NCI-H2029 (cell line): ENCODE data around the gene DPM3.
"Not testable (repeated sequence)": the region's sequence is repeated elsewhere in the genome, so short reads cannot be mapped to it uniquely, and the experiment has no call there.

Source experiments
- DNase-seq: peaks from one replicate; lab custom pipeline; 2025; lab: John Stamatoyannopoulos, UW

Gene DPM3

DNA sequence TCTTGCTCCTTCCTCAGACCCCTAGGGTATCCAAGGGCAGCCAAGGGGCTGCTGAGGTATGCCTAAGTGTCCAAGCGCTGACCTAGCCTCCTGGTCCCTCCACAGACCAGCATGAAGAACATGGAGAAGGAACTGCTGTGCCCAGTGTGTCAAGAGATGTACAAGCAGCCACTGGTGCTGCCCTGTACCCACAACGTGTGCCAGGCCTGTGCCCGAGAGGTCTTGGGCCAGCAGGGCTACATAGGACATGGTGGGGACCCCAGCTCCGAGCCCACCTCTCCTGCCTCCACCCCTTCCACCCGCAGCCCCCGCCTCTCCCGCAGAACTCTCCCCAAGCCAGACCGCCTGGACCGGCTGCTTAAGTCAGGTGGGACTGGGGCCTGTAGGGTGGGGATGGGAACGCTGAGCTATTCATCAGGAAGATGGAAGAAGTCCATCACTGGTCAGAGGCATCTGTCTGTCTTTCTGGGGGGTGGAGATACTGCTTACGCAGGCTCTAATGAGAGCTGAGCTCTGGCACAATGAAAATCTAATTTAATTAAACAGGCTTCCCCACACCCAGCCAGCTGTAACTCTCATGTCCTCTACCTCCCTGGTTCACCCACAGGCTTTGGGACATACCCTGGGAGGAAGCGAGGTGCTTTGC lies 35.1 kb upstream of the DPM3 start:
- DNase-seq, result no peak

DNA sequence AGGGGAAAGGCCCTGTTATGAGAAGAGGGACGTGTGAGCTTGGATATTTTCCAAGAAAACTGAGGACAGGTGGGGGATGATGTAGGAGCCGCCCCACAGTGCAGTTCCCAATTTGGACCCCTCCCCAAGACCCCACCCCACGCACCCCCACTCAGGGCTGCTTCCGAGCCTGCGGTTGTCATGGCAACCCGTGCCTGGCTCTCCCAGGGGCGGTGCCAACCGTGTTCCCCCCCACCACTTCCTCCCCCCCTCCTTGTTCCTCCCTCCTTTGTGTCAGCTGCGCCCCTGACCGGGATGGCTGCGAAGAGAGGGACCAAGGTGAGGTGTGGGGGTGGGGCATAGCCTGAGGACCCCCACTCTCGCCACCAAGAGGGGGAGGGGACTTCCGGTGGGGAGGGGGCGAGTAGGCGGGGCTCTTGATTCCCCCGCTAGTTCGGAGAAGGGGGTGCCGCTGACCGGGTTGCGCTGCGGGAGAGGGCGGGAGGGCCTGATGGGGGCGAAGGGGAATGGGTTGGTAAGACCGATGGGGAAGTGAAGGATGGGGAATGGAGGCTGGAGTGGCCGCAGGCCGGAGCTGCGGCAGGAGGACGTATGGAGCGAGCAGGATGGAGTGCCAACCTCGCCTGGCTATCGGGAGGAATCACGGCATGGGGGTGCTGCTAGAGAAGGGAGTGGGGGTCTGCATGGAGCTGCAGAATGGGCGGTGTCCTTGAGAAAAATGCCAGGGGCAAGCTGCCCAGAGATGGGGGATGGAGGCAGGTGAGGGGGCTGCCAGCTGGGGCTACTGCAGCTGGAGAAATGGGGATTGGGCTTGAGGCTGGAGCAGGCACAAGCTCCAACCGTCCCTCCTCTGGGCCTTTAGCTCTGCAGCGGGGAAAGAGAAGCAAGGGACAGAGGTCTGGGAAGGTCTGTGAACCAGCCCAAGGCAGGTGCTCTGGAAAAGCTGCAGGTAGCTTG lies 34.3 kb upstream of the DPM3 start:
- DNase-seq, result peak; percentile 32

DNA sequence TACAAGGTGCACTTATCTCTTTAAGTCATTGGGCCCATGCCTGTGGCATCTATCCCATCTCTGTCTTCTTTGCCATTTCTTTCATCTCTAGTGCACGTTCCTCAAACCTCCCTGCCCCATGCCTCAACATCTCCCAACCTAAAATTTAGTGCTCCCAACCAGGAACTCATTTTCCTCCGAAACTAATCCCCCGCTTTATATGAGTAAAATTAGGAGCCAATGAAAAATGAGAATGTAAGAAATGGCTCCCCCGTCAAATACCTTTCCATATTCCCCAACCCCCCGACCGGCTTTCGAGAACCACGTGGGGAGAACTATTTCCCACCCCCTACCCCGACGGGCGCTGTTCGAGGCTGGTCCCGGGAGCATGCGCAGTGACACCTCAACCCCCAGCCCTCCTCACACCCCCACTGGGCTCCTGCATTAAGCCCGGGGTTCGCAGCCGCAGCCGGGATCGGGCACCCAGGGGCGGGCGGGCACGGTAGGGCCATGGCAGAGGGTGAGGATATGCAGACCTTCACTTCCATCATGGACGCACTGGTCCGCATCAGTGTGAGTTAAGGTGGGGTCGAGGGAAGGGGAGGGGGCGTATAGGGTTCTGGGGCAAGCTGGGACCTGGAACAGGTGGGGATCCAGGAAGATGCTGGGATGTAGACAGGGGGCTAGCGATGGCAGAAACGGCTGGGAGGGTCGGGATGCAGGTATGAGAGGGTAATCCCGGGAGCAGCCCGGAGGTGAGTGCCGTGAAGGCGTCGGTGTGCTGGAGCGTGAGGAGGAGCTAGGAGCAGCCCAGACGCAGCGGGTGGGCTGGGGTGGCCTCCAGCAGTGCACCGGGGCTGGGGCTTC lies 33.4 kb upstream of the DPM3 start, which contains the start of gene TRIM46:
Gene TRIM46 (plus strand): TSS at position 372 of the 846 bp plus-strand sequence. CDS start 118 bp downstream, at position 490.
- no peak for DNase-seq

DNA sequence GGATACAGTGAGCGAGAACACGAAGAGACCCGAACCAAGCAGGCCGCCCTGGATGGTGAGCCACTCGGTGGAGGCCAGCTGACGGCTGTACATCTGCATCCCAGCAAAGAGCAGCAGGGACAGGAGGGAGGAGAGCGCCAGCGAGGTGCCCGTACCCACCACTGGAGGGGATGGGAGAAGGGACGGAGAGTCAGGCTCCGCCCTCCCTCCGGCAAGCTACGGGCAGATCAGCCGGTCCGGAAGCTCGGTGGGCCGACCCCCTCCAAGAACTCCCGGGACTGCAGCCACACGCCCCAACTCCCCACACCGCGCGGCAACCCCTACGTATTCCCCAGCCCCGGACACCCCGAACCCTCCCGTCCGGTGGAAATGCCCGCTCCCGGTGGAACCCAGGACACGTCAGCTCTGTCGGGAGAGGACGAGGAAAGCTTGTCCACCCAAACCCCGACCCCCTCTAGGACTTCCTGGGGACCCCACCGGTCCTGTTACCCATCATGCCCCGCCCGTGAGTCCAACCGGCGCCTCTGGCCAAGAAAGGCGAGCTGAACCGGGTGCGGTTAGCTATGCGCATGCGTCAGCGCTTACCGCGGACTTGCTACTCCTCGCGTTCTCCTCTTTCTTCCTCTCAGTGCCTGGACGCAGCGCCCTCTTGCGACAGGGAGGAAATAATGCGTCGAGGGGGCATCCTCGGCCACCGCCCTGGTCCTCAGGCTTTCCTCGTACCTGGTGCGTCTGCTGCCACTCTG lies 32.6 kb upstream of the DPM3 start, which contains the start of gene KRTCAP2:
Gene KRTCAP2 (minus strand): TSS at position 573 of the 746 bp plus-strand sequence. CDS start 80 bp downstream, at position 493.
- peak; percentile 93 for DNase-seq

DNA sequence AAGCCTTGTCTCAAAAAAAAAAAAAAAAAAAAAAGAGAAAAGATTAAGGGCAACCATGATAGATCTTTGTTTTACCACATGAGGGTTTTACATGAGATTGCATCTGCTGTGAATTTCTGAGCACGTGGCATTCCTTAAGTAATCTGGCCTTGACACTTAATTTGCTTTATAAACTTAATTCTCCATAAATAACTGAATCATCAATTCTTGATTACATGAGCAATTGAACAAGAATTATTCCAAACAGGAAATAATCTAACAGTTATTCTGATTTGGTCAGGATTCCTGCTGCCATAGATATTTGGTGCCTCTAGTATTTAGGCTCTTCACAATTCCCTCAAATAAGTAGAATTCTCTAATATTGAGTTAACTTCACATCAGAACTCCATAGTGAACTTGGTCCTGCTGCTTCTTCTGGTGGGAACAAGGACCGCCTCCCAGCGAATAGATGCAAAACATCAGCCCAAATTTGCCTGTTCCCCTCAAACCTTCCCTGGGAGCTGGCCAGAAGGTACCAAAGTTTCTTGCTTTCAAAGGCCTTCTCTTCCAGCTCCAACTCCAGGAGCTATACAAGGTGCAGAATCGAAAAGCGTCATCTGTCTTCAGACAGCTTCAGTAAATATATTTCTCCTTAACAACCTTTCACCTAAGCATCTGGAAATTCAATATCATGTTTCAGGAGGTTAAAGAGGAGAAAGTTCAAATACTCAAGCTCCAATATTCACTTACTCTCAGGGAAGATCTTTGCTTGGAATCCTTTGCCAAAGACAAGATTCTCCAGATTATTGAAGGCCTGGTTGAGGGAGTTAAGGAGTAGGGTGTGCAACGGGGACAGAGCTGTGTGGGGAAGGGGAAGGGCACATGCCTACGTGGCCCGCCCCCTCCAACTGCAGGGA lies 31.8 kb upstream of the DPM3 start:
- DNase-seq, result no peak

DNA sequence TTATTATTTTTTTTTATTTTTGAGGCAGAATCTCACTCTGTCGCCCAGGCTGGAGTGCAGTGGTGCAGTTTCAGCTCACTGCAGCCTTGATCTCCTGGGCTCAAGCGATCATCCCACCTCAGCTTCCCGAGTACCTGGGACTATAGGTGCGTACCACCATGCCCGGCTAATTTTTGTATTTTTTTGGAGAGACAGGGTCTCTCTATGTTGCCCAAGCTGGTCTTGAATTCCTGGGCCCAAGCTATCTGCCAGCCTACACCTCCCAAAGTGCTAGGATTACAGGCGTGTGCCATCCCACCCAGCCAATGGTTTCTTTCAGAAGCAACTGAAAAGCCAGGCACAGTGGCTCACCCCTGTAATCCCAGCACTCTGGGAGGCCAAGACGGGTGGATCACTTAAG lies 30.5 kb upstream of the DPM3 start:
- DNase-seq, result no peak

DNA sequence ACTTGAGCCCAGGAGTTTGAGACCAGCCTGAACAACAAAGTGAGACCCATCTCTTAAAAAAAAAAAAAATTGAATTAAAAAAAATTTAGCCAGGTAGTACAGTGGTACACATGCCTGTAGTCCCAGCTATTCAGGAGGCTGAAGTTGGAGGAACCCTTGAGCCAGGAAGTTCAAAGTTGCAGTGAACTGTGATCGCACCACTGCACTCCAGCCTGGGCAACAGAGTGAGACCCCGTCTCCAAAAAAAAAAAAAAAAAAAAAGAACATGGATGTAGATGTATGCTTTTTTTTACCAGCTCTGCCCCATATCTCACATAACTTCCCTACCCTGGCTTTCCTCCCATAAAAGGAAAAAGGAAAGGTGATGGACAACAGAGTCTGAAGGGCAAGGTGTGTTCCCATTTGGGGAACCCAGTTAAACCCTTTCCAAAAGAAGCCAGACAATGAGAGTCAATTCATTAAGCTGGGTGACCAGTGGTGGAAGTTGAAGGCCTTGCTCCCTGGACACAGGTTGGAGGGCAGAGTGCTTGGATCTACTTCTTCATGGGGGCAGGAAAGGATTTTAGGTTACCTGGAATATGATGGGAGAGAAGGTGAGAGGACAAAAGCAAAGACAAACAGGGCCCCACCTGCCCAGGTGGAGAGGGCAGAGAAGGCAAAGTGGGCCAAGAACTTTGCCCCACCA lies 29.9 kb upstream of the DPM3 start:
- DNase-seq, result no peak

DNA sequence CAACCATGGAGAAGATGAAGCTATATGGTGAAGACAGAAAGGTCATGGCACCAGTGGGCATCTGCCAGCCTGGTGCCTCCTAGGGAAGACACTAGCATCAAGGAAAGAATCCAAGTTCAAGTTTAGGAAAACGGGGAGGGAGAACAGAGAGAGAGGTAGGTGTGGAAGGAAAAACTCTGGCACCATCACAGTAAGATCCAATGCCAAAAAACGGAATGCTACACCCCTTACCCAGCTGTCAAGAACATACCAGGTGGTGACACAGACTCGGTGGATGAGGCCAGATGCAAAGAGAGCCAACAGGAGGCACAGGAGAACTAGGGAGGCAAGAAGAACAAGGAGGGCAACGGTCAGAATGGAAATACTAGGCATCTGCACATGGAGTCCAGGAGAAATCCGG lies 29.2 kb upstream of the DPM3 start:
- no peak for DNase-seq

DNA sequence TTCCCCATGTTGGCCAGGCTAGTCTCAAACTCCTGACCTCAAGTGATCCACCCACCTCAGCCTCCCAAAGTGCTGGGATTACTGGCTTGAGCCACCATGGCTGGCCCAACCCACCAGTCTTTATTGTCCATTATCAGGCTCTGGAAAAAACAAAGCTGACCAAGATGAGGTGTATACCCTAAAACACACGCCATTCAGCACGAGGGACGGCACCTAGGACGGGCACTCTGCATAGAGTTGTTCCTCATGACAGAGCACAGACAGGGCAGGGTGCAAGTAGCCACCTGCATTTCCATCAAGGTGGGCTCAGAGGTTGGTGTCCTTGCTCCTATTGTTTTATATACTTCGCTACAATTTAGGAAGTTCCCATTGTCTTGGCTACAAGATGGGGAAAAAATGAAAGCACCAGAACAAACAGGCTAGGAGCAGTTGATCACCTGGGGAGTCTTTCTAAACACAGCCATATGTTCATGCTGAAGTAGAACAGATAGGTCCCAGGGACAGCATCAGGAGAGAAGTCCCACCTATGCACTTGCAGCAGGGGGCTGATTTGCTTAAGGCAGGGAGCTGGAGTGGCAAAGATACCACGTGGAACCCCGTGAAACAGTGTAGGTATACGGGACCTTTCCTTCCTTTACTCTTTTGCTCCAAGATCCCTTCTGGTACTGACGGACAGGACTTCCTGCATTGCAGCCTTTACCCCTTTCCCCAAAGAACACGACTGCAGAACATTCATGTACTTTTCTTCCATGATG lies 28.3 kb upstream of the DPM3 start:
- DNase-seq, result no peak

DNA sequence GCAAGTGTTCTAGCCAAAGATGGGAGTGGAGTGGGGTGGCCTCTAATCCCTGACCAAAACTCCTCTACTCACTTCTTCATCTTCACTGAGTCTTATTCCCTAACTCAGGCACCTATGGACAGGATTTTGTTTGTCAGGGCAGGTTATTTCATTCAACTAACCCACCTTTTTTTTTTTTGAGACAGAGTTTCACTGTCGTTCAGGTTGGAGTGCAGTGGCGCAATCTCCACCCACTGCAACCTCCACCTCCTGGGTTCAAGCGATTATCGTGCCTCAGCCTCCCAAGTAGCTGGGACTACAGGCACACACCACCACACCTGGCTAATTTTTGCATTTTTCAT lies 27.7 kb upstream of the DPM3 start:
- DNase-seq, result not testable (repeated sequence)

DNA sequence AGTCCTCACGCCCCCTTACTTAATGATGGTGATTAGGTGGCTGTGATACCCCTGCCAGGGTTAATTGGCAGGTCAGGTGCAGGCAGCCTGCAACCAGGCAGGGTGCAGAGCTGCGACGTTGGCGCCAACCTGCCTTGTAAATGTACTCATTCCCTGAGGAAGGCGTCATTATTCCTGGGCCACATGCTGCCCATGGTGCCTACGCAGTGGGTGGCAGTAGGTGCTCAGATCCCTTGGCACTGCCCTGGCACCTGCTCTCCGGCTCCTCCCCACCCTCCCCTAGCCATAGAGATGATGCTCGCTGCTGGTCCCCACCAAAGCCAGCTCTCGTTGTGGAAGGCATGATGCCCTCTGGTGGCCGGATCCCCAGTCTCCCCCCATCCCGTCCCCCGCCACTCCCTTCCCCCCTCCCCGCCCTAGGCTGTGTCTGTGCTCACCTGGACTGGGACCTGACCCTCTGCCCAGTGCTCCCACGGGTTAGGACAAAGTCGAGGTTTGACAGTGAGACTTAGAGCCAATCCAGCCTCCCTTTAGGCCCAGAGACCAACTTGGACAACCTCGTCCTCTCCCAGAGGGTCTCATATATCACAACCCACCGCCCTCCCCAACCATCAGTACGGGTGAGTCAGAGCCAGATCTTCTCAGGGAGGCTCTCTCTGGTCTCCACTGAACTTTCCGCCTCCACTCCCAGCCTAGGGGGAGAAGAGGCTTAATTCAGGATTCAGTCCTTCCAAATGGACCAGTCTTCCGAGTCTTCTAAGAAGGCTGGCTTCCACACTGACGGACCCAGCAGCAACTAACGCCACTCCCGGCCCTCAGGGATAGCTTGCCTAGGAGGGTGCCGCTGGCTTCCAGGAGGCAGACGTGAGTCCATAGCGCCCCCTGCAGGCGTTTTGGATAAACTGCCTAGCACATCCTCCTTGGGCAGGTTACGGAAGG lies 27.1 kb upstream of the DPM3 start:
- peak; percentile 65 for DNase-seq

DNA sequence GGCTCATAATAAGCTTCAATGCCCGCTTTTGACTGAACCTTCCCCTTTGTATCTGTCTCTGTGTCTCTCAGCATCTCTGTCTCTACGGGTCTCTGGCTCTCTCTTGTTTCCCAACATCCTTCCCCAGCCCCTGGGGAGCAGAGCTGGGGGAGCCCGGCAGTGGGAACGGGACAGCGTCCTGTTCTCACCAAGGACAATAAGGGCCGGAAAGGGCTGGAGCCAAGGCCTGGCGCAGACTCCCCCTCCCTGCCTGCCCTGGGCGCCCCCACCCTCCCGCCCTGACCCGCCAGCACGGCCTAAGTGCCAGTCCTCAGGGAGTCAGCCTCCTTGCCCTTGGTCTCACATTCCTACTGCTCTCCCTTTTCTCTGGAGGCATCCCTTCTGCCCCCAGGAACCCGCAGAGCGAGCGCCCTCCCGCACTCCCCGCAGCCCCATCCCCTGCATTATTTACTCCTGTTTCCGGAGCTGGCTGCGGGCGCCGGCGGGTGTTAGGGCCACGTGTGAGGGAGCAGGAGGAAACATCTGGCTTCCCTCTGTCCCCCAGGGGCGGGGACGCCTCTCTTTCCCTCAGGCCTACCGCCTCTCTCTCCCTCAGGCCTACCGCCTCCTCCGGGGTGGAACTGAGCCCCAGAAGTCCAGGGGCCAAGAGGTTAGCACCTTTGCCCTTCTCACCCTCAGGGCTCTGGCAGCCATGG lies 26.3 kb upstream of the DPM3 start:
- no peak for DNase-seq

DNA sequence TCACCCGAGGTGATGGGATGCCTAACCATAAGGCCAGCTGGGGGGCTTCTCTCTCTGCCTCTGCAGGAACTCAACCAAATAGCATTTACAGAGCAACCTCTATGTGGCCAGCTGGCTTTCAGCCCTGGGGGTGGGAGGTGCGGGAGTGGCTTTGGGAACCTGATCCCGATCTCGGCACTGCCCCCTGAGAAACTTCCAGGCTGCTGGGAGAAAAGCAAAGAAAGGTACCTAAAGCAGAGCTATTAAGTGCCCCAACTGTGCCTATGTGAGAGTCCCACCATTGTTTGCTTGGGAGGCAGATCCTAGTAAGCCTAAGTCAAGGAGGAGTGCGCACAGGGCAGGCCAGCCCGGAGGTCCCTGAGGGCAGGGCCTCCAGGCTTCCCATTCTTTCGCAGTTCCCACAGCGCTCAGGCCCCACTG lies 25.7 kb upstream of the DPM3 start:
- DNase-seq, result no peak

DNA sequence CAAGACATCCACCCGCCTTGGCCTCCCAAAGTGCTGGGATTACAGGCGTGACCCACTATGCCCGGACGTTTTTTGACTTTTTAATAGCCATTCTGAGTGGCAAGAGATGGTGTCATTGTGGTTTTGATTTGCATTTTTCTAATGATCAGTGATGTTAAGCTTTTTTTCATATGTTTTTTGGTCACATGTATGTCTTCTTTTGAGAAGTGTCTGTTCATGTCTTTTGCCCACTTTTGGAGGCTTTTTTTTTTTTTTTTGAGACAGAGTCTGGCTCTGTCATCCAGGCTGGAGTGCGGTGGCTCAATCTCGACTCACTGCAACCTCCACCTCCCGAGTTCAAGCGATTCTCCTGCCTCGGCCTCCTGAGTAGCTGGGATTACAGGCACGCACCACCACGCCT lies 24.3 kb upstream of the DPM3 start:
- not testable (repeated sequence) for DNase-seq

DNA sequence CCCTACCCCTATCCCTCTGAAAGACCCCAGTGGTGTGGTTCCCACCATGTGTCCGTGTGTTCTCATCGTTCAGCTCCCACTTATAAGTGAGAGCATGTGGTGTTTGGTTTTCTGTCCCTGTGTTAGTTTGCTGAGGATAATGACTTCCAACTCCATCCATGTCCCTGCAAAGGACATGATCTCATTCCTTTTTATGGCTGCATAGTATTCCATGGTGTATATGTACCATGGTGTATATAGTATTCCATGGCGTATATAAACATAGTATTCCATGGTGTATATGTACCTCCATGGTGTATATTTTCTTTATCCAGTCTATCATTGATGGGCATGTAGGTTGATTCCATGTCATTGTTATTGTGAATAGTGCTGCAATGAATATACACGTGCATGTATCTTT lies 23.5 kb upstream of the DPM3 start:
- not testable (repeated sequence) for DNase-seq

DNA sequence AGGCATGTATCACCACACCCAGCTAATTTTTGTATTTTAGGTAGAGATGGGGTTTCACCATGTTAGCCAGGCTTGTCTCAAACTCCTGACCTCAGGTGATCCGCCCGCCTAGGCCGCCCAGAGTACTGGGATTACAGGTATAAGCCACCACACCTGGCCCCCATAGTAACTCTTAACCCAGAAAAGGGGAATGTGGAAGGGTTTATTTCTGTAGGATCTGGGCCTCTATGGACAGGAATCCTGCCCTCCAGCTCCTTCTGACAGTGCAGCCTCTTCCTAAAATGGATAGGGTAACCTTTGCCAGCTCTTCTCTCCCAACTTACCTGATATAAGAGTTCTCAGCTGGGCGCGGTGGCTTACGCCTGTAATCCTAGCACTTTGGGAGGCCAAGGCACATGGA lies 22.3 kb upstream of the DPM3 start:
- not testable (repeated sequence) for DNase-seq

DNA sequence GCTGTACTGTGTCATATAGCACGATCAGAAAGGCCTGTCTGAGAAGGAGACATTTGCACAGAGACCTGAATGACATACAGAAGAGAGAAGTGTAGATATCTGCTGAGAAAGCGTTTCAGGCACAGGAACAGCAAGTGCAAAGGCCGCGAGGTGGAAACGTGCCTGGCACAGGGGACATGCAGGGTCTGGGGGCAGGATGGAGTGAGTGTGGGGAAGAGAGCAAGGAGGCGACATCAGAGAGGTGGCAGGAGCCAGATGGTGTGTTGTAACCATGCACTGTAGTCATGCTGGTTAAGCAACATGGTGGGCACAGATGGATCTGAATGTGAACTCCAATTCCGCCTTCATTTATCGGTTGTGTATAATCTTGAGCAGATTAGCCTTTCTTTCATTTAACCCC lies 19.8 kb upstream of the DPM3 start:
- DNase-seq, result no peak
